Measurements from ENCODE around the gene GLOD5. TPM values are rescaled to one million over a fixed set of nuclear protein-coding genes. Genes with fewer than 3 reads are reported as not detected.

The GLOD5 gene
- total RNA-seq, 1 donor from 2014 or later: not detected

- Mint-ChIP-seq H3K27me3 (ENCODE audit: low read depth, unreplicated experiment) (peaks cover 2% of the 10 kb centered on the region), H3K4me1 (ENCODE audit: low read depth, unreplicated experiment) (peaks cover 3% of the 10 kb centered on the region), H3K4me3 (ENCODE audit: unreplicated experiment) (no peak overlapping the region), H3K27ac (ENCODE audit: unreplicated experiment) (no peak overlapping the region), H3K9me3 (ENCODE audit: unreplicated experiment) (peaks cover 24% of the 10 kb centered on the region), H3K36me3 (ENCODE audit: low read depth, unreplicated experiment) (peaks cover 5% of the 10 kb centered on the region)
- H3K27me3 ChIP-seq (ENCODE audit: insufficient read depth, low read length): no peaks in the 10 kb centered on the region
- H2AFZ ChIP-seq (ENCODE audit: low read depth, low read length): no peak overlapping the region
- H4K20me1 ChIP-seq (ENCODE audit: insufficient read depth, low read length): no peaks in the 10 kb centered on the region
- H3K4me2 ChIP-seq (ENCODE audit: low read length): peak overlapping the region; percentile 14
- no peak overlapping the region for H3K27ac ChIP-seq (ENCODE audit: low read depth, low read length)
- DNase-seq (ENCODE audit: low read depth) (no peak), FAIRE-seq (peak; percentile 20)
- H3K79me2 ChIP-seq (ENCODE audit: insufficient read depth, low read length): no peaks in the 10 kb centered on the region
- no peak overlapping the region for H3K4me3 ChIP-seq (ENCODE audit: insufficient read depth, low read depth, low read length)
- peaks cover 8% of the 10 kb centered on the region for H3K4me1 ChIP-seq (ENCODE audit: insufficient read depth, low read length)
- H3K9ac ChIP-seq (ENCODE audit: low read length): no peak overlapping the region
- no peaks in the 10 kb centered on the region for H3K9me3 ChIP-seq (ENCODE audit: insufficient read depth, low read depth, low read length)
- no peaks in the 10 kb centered on the region for H3K36me3 ChIP-seq (ENCODE audit: insufficient read depth, low read length)
- TF ChIP-seq EZH2 (IDR thresholded peaks at IDR 0.05; ENCODE audit: insufficient read depth, low read length) (no peak), CTCF (IDR thresholded peaks at IDR 0.05; ENCODE audit: insufficient read depth, low read depth, low read length) (no peak)
Measured at GRCh38 chrX:48714573-48714972, 47.0 kb upstream of the GLOD5 start.

GRCh38 chrX:48715072-48715471 lies 46.5 kb upstream of the GLOD5 start:
- Mint-ChIP-seq H3K27me3 (ENCODE audit: low read depth, unreplicated experiment) (peaks cover 2% of the 10 kb centered on the region), H3K9me3 (ENCODE audit: unreplicated experiment) (peaks cover 24% of the 10 kb centered on the region), H3K4me1 (ENCODE audit: low read depth, unreplicated experiment) (peaks cover 3% of the 10 kb centered on the region), H3K36me3 (ENCODE audit: low read depth, unreplicated experiment) (peaks cover 5% of the 10 kb centered on the region), H3K27ac (ENCODE audit: unreplicated experiment) (no peak overlapping the region), H3K4me3 (ENCODE audit: unreplicated experiment) (no peak overlapping the region)
- Histone ChIP-seq H3K36me3 (ENCODE audit: insufficient read depth, low read length) (no peaks in the 10 kb centered on the region), H3K4me2 (ENCODE audit: low read length) (peak overlapping the region; percentile 14), H3K27me3 (ENCODE audit: insufficient read depth, low read length) (no peaks in the 10 kb centered on the region), H3K79me2 (ENCODE audit: insufficient read depth, low read length) (no peaks in the 10 kb centered on the region), H3K4me1 (ENCODE audit: insufficient read depth, low read length) (peaks cover 8% of the 10 kb centered on the region), H3K4me3 (ENCODE audit: insufficient read depth, low read depth, low read length) (no peak overlapping the region), H3K27ac (ENCODE audit: low read depth, low read length) (no peak overlapping the region), H3K9ac (ENCODE audit: low read length) (no peak overlapping the region), H4K20me1 (ENCODE audit: insufficient read depth, low read length) (no peaks in the 10 kb centered on the region), H3K9me3 (ENCODE audit: insufficient read depth, low read depth, low read length) (no peaks in the 10 kb centered on the region), H2AFZ (ENCODE audit: low read depth, low read length) (no peak overlapping the region)
- DNase-seq (ENCODE audit: low read depth): no peak
- TF ChIP-seq EZH2 (IDR thresholded peaks at IDR 0.05; ENCODE audit: insufficient read depth, low read length): no peak
- TF ChIP-seq CTCF (IDR thresholded peaks at IDR 0.05; ENCODE audit: insufficient read depth, low read depth, low read length): no peak
- FAIRE-seq: no peak

- Histone ChIP-seq H3K4me3 (ENCODE audit: insufficient read depth, low read depth, low read length) (no peak overlapping the region), H2AFZ (ENCODE audit: low read depth, low read length) (no peak overlapping the region), H3K27me3 (ENCODE audit: insufficient read depth, low read length) (no peaks in the 10 kb centered on the region), H3K9me3 (ENCODE audit: insufficient read depth, low read depth, low read length) (no peaks in the 10 kb centered on the region), H3K36me3 (ENCODE audit: insufficient read depth, low read length) (no peaks in the 10 kb centered on the region), H4K20me1 (ENCODE audit: insufficient read depth, low read length) (no peaks in the 10 kb centered on the region), H3K79me2 (ENCODE audit: insufficient read depth, low read length) (no peaks in the 10 kb centered on the region), H3K9ac (ENCODE audit: low read length) (no peak overlapping the region), H3K4me1 (ENCODE audit: insufficient read depth, low read length) (peaks cover 8% of the 10 kb centered on the region), H3K27ac (ENCODE audit: low read depth, low read length) (no peak overlapping the region), H3K4me2 (ENCODE audit: low read length) (peak overlapping the region; percentile 12)
- no peak for TF ChIP-seq CTCF (IDR thresholded peaks at IDR 0.05; ENCODE audit: insufficient read depth, low read depth, low read length)
- no peak for TF ChIP-seq EZH2 (IDR thresholded peaks at IDR 0.05; ENCODE audit: insufficient read depth, low read length)
- DNase-seq (ENCODE audit: low read depth): peak; percentile 30
- H3K27ac Mint-ChIP-seq (ENCODE audit: unreplicated experiment): no peak overlapping the region
- peaks cover 24% of the 10 kb centered on the region for H3K9me3 Mint-ChIP-seq (ENCODE audit: unreplicated experiment)
- peaks cover 3% of the 10 kb centered on the region for H3K4me1 Mint-ChIP-seq (ENCODE audit: low read depth, unreplicated experiment)
- H3K36me3 Mint-ChIP-seq (ENCODE audit: low read depth, unreplicated experiment): peaks cover 5% of the 10 kb centered on the region
- FAIRE-seq: no peak
- H3K27me3 Mint-ChIP-seq (ENCODE audit: low read depth, unreplicated experiment): peaks cover 2% of the 10 kb centered on the region
- no peak overlapping the region for H3K4me3 Mint-ChIP-seq (ENCODE audit: unreplicated experiment)
Measured at GRCh38 chrX:48715876-48716502, 45.6 kb upstream of the GLOD5 start.
